Testis (tissue), 2 donors: ENCODE measurements around the gene CTSG.

Source experiments
- POLR2A ChIP-seq: fragments of 450-650 bp; IDR thresholded peaks from one replicate; pipeline ENCODE4 v1.6.1; 2017; ENCODE audit warnings: antibody characterized with exemption, mild to moderate bottlenecking, moderate library complexity
- TF ChIP-seq, protein P1 (sequence below), 3 experiments: fragments of 450-650 bp in 2 of 3; fragments of 200-600 bp in 1 of 3; sonication (generic) in 1 of 3; IDR thresholded peaks; one replicate each; pipeline ENCODE4 v1.5.1; 2016 to 2019; ENCODE audit warnings: antibody characterized with exemption in 3 of 3, mild to moderate bottlenecking in 2 of 3, moderate library complexity in 1 of 3

DNA sequence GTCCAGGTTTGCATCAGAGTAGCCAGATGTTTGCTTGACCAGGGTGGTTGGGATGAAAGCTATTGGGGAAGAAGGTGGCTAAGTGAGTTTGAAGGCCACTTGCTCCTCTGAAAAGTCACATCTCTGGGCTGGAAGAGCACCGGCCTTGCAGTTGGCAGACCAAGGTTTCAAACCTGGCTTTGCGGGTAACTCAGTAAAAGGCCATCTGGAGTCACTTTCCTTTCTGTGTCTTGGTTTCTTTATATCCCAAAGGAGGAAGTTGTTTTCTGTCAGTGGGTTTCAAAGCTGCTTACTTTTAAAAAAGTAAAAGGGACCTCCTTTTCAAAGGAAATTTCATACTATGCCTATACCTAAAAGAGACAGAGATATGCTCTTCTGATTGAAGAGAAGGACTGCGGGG lies 41.8 kb downstream of the CTSG start:
- TF ChIP-seq, protein P1, sequence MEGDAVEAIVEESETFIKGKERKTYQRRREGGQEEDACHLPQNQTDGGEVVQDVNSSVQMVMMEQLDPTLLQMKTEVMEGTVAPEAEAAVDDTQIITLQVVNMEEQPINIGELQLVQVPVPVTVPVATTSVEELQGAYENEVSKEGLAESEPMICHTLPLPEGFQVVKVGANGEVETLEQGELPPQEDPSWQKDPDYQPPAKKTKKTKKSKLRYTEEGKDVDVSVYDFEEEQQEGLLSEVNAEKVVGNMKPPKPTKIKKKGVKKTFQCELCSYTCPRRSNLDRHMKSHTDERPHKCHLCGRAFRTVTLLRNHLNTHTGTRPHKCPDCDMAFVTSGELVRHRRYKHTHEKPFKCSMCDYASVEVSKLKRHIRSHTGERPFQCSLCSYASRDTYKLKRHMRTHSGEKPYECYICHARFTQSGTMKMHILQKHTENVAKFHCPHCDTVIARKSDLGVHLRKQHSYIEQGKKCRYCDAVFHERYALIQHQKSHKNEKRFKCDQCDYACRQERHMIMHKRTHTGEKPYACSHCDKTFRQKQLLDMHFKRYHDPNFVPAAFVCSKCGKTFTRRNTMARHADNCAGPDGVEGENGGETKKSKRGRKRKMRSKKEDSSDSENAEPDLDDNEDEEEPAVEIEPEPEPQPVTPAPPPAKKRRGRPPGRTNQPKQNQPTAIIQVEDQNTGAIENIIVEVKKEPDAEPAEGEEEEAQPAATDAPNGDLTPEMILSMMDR (IDR thresholded peaks at IDR 0.05) = no peak
- TF ChIP-seq POLR2A = no peak
